HUES6 (cell line): ENCODE results near the gene DIP2C.
"Not testable (repeated sequence)": the region's sequence is repeated elsewhere in the genome, so short reads cannot be mapped to it uniquely, and the experiment has no call there.

Experiments used
- H3K27ac ChIP-seq: 2 replicates; pipeline ENCODE4 v1.7.0; 2013; ENCODE audit warnings: low read depth, mild to moderate bottlenecking, low read length, inconsistent platforms
- H3K27me3 ChIP-seq: 2 replicates; pipeline ENCODE4 v1.6.1; 2013; ENCODE audit warnings: low read length; ENCODE audit not compliant: control insufficient read depth, insufficient read depth
- H3K36me3 ChIP-seq: 2 replicates; pipeline ENCODE4 v1.6.1; 2013; ENCODE audit warnings: low read length; ENCODE audit not compliant: control insufficient read depth, insufficient read depth
- H3K4me1 ChIP-seq: 2 replicates; pipeline ENCODE4 v1.6.1; 2013; ENCODE audit warnings: low read length; ENCODE audit not compliant: control insufficient read depth, insufficient read depth
- H3K4me3 ChIP-seq: 2 replicates; pipeline ENCODE4 v1.5.1; 2013; ENCODE audit warnings: low read depth, low read length
- H3K9ac ChIP-seq: one replicate; pipeline ENCODE4 v1.6.1; 2013; ENCODE audit warnings: mild to moderate bottlenecking, low read length
- H3K9me3 ChIP-seq: 2 replicates; pipeline ENCODE4 v1.6.1; 2013; ENCODE audit warnings: low read depth, low read length; ENCODE audit not compliant: control insufficient read depth, insufficient read depth

DIP2C gene

GRCh38 chr10:686155-686931 is 3.1 kb downstream of the DIP2C start:
- no peaks in the 10 kb centered on the region for H3K9me3 ChIP-seq
- H3K27ac ChIP-seq, result no peak overlapping the region
- no peak overlapping the region for H3K9ac ChIP-seq
- no peaks in the 10 kb centered on the region for H3K36me3 ChIP-seq
- H3K27me3 ChIP-seq, result peaks cover 23% of the 10 kb centered on the region
- peaks cover 5% of the 10 kb centered on the region; the same call in 1 of the 2 replicates for H3K4me1 ChIP-seq
- H3K4me3 ChIP-seq, result no peak overlapping the region

- Histone ChIP-seq H3K36me3 (no peaks in the 10 kb centered on the region), H3K4me3 (no peak overlapping the region), H3K4me1 (peaks cover 5% of the 10 kb centered on the region; the same call in 1 of the 2 replicates), H3K27me3 (peaks cover 17% of the 10 kb centered on the region), H3K9ac (no peak overlapping the region), H3K27ac (no peak overlapping the region), H3K9me3 (no peaks in the 10 kb centered on the region)
These were observed 3.9 kb downstream of the DIP2C start for GRCh38 chr10:685613-686012.

GRCh38 chr10:683448-684071 is 5.9 kb downstream of the DIP2C start:
- H3K9ac ChIP-seq, result no peak overlapping the region
- H3K4me3 ChIP-seq, result 0 out of 2 replicates have a peak overlapping the region, but pooled peaks have one; percentile 6
- H3K36me3 ChIP-seq, result no peaks in the 10 kb centered on the region
- peaks cover 8% of the 10 kb centered on the region for H3K27me3 ChIP-seq
- no peak overlapping the region for H3K27ac ChIP-seq
- H3K4me1 ChIP-seq, result no peaks in the 10 kb centered on the region
- H3K9me3 ChIP-seq, result no peaks in the 10 kb centered on the region

GRCh38 chr10:682931-683447 is 6.5 kb downstream of the DIP2C start:
- H3K9ac ChIP-seq, result no peak overlapping the region

GRCh38 chr10:681670-682318 is 7.7 kb downstream of the DIP2C start:
- no peaks in the 10 kb centered on the region for H3K27me3 ChIP-seq
- H3K4me1 ChIP-seq, result no peaks in the 10 kb centered on the region
- H3K9ac ChIP-seq, result no peak overlapping the region
- H3K9me3 ChIP-seq, result no peaks in the 10 kb centered on the region
- no peak overlapping the region for H3K4me3 ChIP-seq
- H3K36me3 ChIP-seq, result no peaks in the 10 kb centered on the region
- no peak overlapping the region for H3K27ac ChIP-seq

More at GRCh38 chr10:682931-683447, 6.5 kb downstream of the DIP2C start:
- no peaks in the 10 kb centered on the region for H3K4me1 ChIP-seq
- no peaks in the 10 kb centered on the region for H3K36me3 ChIP-seq
- H3K4me3 ChIP-seq, result 0 out of 2 replicates have a peak overlapping the region, but pooled peaks have one; percentile 6
- peaks cover 2% of the 10 kb centered on the region; the same call in 1 of the 2 replicates for H3K27me3 ChIP-seq
- H3K9me3 ChIP-seq, result no peaks in the 10 kb centered on the region
- no peak overlapping the region for H3K27ac ChIP-seq

- Histone ChIP-seq H3K36me3 (no peaks in the 10 kb centered on the region), H3K9me3 (no peaks in the 10 kb centered on the region), H3K9ac (no peak overlapping the region), H3K4me3 (no peak overlapping the region), H3K4me1 (no peaks in the 10 kb centered on the region), H3K27me3 (no peaks in the 10 kb centered on the region), H3K27ac (no peak overlapping the region)
These were observed 8.7 kb downstream of the DIP2C start for GRCh38 chr10:680745-681144.

GRCh38 chr10:680146-680545 is 9.3 kb downstream of the DIP2C start:
- H3K27me3 ChIP-seq, result no peaks in the 10 kb centered on the region
- H3K4me3 ChIP-seq, result no peak overlapping the region
- H3K27ac ChIP-seq, result no peak overlapping the region
- no peaks in the 10 kb centered on the region for H3K4me1 ChIP-seq
- H3K9me3 ChIP-seq, result no peaks in the 10 kb centered on the region
- no peaks in the 10 kb centered on the region for H3K36me3 ChIP-seq
- no peak overlapping the region for H3K9ac ChIP-seq

GRCh38 chr10:679556-679955 is 9.9 kb downstream of the DIP2C start:
- Histone ChIP-seq H3K9ac (no peak overlapping the region), H3K4me3 (no peak overlapping the region), H3K27ac (no peak overlapping the region), H3K27me3 (no peaks in the 10 kb centered on the region), H3K36me3 (no peaks in the 10 kb centered on the region), H3K9me3 (no peaks in the 10 kb centered on the region), H3K4me1 (no peaks in the 10 kb centered on the region)

GRCh38 chr10:678662-679005 is 10.8 kb downstream of the DIP2C start:
- not testable (repeated sequence) for H3K9ac ChIP-seq, H3K27ac ChIP-seq, H3K9me3 ChIP-seq, H3K4me1 ChIP-seq, H3K4me3 ChIP-seq, H3K36me3 ChIP-seq, H3K27me3 ChIP-seq

- Histone ChIP-seq H3K27me3 (no peaks in the 10 kb centered on the region), H3K4me3 (no peak overlapping the region), H3K9me3 (no peaks in the 10 kb centered on the region), H3K27ac (no peak overlapping the region), H3K9ac (no peak overlapping the region), H3K4me1 (no peaks in the 10 kb centered on the region), H3K36me3 (no peaks in the 10 kb centered on the region)
These were observed 11.5 kb downstream of the DIP2C start for GRCh38 chr10:677750-678661.
